Activated naive CD4-positive, alpha-beta T cell treated with anti-CD3 and anti-CD28 coated beads, Interleukin-2, amount 10 ng/mL, durations not matched to agents 5 hours and 36 hours (primary cell): Measurements from ENCODE around the gene ATP6V0D1. TPM values are rescaled to one million over a fixed set of nuclear protein-coding genes. Genes with fewer than 3 reads are reported as not detected.

Experiments used
- total RNA-seq, 2 experiments: library from RNA; stranded (reverse); gene quantifications; one replicate each; pipeline ENCODE4 v1.2.3, GENCODE V29; 2021

Gene ATP6V0D1
- 10 to 100 TPM; 52.9 to 56.5 TPM for total RNA-seq

GRCh38 chr16:67480833-67481560, at the start of gene ATP6V0D1:
Gene ATP6V0D1, minus strand, starts transcription at chr16:67481157. Its CDS starts 71 bp downstream, at chr16:67481086.

GRCh38 chr16:67528222-67528869, 47.4 kb upstream of the ATP6V0D1 start, which contains the start of gene RIPOR1:
Gene RIPOR1, plus strand, starts transcription at chr16:67528829. Its CDS starts 9,618 bp downstream, at chr16:67538447.

GRCh38 chr16:67483150-67483549, 2.2 kb upstream of the ATP6V0D1 start, which contains the start of gene AGRP:
Gene AGRP, minus strand, starts transcription at chr16:67483547. Its CDS starts 149 bp downstream, at chr16:67483398.

GRCh38 chr16:67430977-67431774, 49.8 kb downstream of the ATP6V0D1 start, which contains the start of gene HSD11B2:
Gene HSD11B2, plus strand, starts transcription at chr16:67431121. Its CDS starts 128 bp downstream, at chr16:67431249.

GRCh38 chr16:67415872-67416793, 64.8 kb downstream of the ATP6V0D1 start, which contains the start of gene ZDHHC1:
Gene ZDHHC1, minus strand, starts transcription at chr16:67416477. Its CDS starts 8,702 bp downstream, at chr16:67407775.

GRCh38 chr16:67393111-67393787, 87.7 kb downstream of the ATP6V0D1 start, which contains the start of gene TPPP3:
Gene TPPP3, minus strand, starts transcription at chr16:67393498. Its CDS starts 2,387 bp downstream, at chr16:67391111.

Other genes with a start within 250 kb of the ATP6V0D1 start
- 10 to 100 TPM; 71.7 to 74.2 TPM for gene FHOD1, start 233.7 kb downstream of the ATP6V0D1 start, total RNA-seq
- 1 to 10 TPM; 1.8 to 2.3 TPM for gene SLC9A5, start 232.2 kb downstream of the ATP6V0D1 start, total RNA-seq
- gene PLEKHG4, start 201.6 kb downstream of the ATP6V0D1 start, total RNA-seq, result 10 to 100 TPM; 20.2 to 20.6 TPM
- gene KCTD19, start 154.4 kb downstream of the ATP6V0D1 start, total RNA-seq, result under 1 TPM in 1 of 2 experiments, not detected in 1; 0.43 TPM
- gene LRRC36, start 154.3 kb downstream of the ATP6V0D1 start, total RNA-seq, result not detected
- not detected for gene TPPP3, start 87.7 kb downstream of the ATP6V0D1 start, total RNA-seq
- gene ZDHHC1, start 64.7 kb downstream of the ATP6V0D1 start, total RNA-seq, result not detected
- not detected for gene HSD11B2, start 50.0 kb downstream of the ATP6V0D1 start, total RNA-seq
- gene AGRP, start 2.4 kb upstream of the ATP6V0D1 start, total RNA-seq, result not detected
- gene RIPOR1, start 47.7 kb upstream of the ATP6V0D1 start, total RNA-seq, result 10 to 100 TPM; 21.9 to 30.4 TPM
- 10 to 100 TPM; 73.3 to 74.7 TPM for gene CTCF, start 81.4 kb upstream of the ATP6V0D1 start, total RNA-seq
- 100 to 1,000 TPM; 179 to 189 TPM for gene CARMIL2, start 164.0 kb upstream of the ATP6V0D1 start, total RNA-seq
- 10 to 100 TPM; 34.5 TPM for gene ACD, start 179.1 kb upstream of the ATP6V0D1 start, total RNA-seq
- 10 to 100 TPM; 12.0 to 12.8 TPM for gene PARD6A, start 179.8 kb upstream of the ATP6V0D1 start, total RNA-seq
- 1 to 10 TPM; 6.8 to 8.4 TPM for gene ENKD1, start 185.6 kb upstream of the ATP6V0D1 start, total RNA-seq
- gene C16orf86, start 185.7 kb upstream of the ATP6V0D1 start, total RNA-seq, result 1 to 10 TPM; 4.8 to 6.1 TPM
- 10 to 100 TPM; 14.3 to 14.8 TPM for gene GFOD2, start 238.2 kb upstream of the ATP6V0D1 start, total RNA-seq